Liver (tissue), 9 donors: ENCODE measurements around the gene RPS14. TPM values are rescaled to one million over a fixed set of nuclear protein-coding genes. Genes with fewer than 3 reads are reported as not detected.

Experiments
- DNase-seq: peaks from one replicate; pipeline ENCODE4 v3.0.0-alpha.2; 2017; ENCODE audit warnings: low spot score
- H3K27ac ChIP-seq, 2 donors: one replicate each; pipeline ENCODE4 v1.7.0; 2013; ENCODE audit warnings: inconsistent platforms in 2 of 2, low read length in 2 of 2, control low read depth in 1 of 2, low read depth in 1 of 2, mild to moderate bottlenecking in 1 of 2
- H3K27me3 ChIP-seq, 4 donors: one replicate each; pipeline versions ENCODE4 v1.6.1 to v1.7.0; 2013; ENCODE audit warnings: low read length in 3 of 4, inconsistent platforms in 1 of 4, mild to moderate bottlenecking in 1 of 4, moderate library complexity in 1 of 4; ENCODE audit not compliant: control insufficient read depth in 4 of 4, insufficient read depth in 4 of 4
- H3K36me3 ChIP-seq, 4 donors: one replicate each; pipeline versions ENCODE4 v1.6.1 to v1.7.0; 2013; ENCODE audit warnings: low read length in 3 of 4, mild to moderate bottlenecking in 3 of 4, low read depth in 1 of 4, moderate library complexity in 1 of 4; ENCODE audit not compliant: control insufficient read depth in 4 of 4, insufficient read depth in 3 of 4
- H3K4me1 ChIP-seq, 4 donors: one replicate each; pipeline versions ENCODE4 v1.6.1 to v1.7.0; 2013; ENCODE audit warnings: low read length in 3 of 4, mild to moderate bottlenecking in 3 of 4, moderate library complexity in 1 of 4; ENCODE audit not compliant: control insufficient read depth in 4 of 4, insufficient read depth in 4 of 4
- H3K4me3 ChIP-seq, 3 donors: one replicate each; pipeline versions ENCODE4 v1.6.1 to v1.7.0; 2013; ENCODE audit warnings: low read length in 3 of 3, control low read depth in 1 of 3, low read depth in 1 of 3, mild to moderate bottlenecking in 1 of 3
- H3K9ac ChIP-seq, 2 donors: one replicate each; pipeline ENCODE4 v1.7.0; 2013; ENCODE audit warnings: low read length in 2 of 2, mild to moderate bottlenecking in 2 of 2, moderate library complexity in 2 of 2, control low read depth in 1 of 2, low read depth in 1 of 2
- H3K9me3 ChIP-seq, 4 donors: one replicate each; pipeline versions ENCODE4 v1.6.1 to v1.7.0; 2013; ENCODE audit warnings: low read length in 3 of 4; ENCODE audit not compliant: control insufficient read depth in 4 of 4
- ATF3 ChIP-seq: IDR thresholded peaks from 2 replicates; pipeline ENCODE4 v1.6.1; 2016; ENCODE audit warnings: antibody characterized with exemption
- EGR1 ChIP-seq, 2 donors: IDR thresholded peaks; 2 replicates each; pipeline ENCODE4 v1.6.1; 2016 to 2018; ENCODE audit warnings: antibody characterized with exemption in 2 of 2, low read depth in 2 of 2
- FOXA1 ChIP-seq: IDR thresholded peaks from 2 replicates; pipeline ENCODE4 v1.6.1; 2016; ENCODE audit warnings: antibody characterized with exemption
- HNF4A ChIP-seq, 2 donors: conservative IDR thresholded peaks; 2 replicates each; pipeline ENCODE4 v1.6.1; 2016; ENCODE audit warnings: antibody characterized with exemption in 2 of 2, mild to moderate bottlenecking in 2 of 2
- JUND ChIP-seq, 2 donors: IDR thresholded peaks; 2 replicates each; pipeline ENCODE4 v1.6.1; 2016; ENCODE audit warnings: antibody characterized with exemption in 2 of 2
- NR2F2 ChIP-seq: IDR thresholded peaks from 2 replicates; pipeline ENCODE4 v1.6.1; 2016; ENCODE audit warnings: antibody characterized with exemption
- REST ChIP-seq: IDR thresholded peaks from 2 replicates; pipeline ENCODE4 v1.6.1; 2016; ENCODE audit warnings: antibody characterized with exemption, mild to moderate bottlenecking
- RXRA ChIP-seq, 2 donors: IDR thresholded peaks; 2 replicates each; pipeline ENCODE4 v1.6.1; 2017 to 2018; ENCODE audit warnings: antibody characterized with exemption in 2 of 2, mild to moderate bottlenecking in 1 of 2
- SP1 ChIP-seq: IDR thresholded peaks from 2 replicates; pipeline ENCODE4 v1.6.1; 2018; ENCODE audit warnings: antibody characterized with exemption, mild to moderate bottlenecking
- TAF1 ChIP-seq: conservative IDR thresholded peaks from 2 replicates; pipeline ENCODE4 v1.6.1; 2016; ENCODE audit warnings: antibody characterized with exemption, mild to moderate bottlenecking
- YY1 ChIP-seq: IDR thresholded peaks from 2 replicates; pipeline ENCODE4 v1.6.1; 2016; ENCODE audit warnings: antibody characterized with exemption, mild to moderate bottlenecking
- WGBS: extraction: QIAGEN DNeasy Blood & Tissue Kit; methylation state at CpG from one replicate; pipeline ENCODE4 v1.1.7; 2013; 5-methylcytosine and 5-hydroxymethylcytosine counted together
- polyA plus RNA-seq, 2 donors: library from polyadenylated mRNA; stranded (reverse) in 1 of 2; unstranded in 1 of 2; fragments of 200-250 nt in 1 of 2; fragments of >200 nt in 1 of 2; fragmentation: Nextera tagmentation in 1 of 2; extraction: Ambion mirVana in 1 of 2; gene quantifications; one replicate each; pipeline versions ENCODE4 v1.2.1 to v1.2.3, GENCODE V29; 2013 to 2015
- total RNA-seq, 2 donors: library from RNA; depleted of rRNA; stranded (reverse); fragments of >200 nt; gene quantifications; one replicate each; pipeline ENCODE4 v1.2.3, GENCODE V29; 2014
- TF ChIP-seq, protein P1 (sequence below): IDR thresholded peaks from 2 replicates; pipeline ENCODE4 v1.6.1; 2016; ENCODE audit warnings: antibody characterized with exemption
- TF ChIP-seq, protein P2 (sequence below): IDR thresholded peaks from 2 replicates; pipeline ENCODE4 v1.6.1; 2016; ENCODE audit warnings: antibody characterized with exemption
- donor health status: healthy.
- donor health status: healthy.
- donor health status: healthy.
- donor health status: healthy.
- donor health status: healthy.

RPS14 gene
- total and polyA plus RNA-seq, 4 donors = 609 to 956 (median 885) TPM

GRCh38 chr5:150452914-150453313 is 3.4 kb upstream of the RPS14 start:
- no peak for DNase-seq
- no peak overlapping the region for H3K9ac ChIP-seq
- no peaks in the 10 kb centered on the region for H3K27me3 ChIP-seq
- H3K36me3 ChIP-seq = peaks cover 0 to 2% (median under 1%) of the 10 kb centered on the region in 4 donors
- TF ChIP-seq EGR1 (IDR thresholded peaks at IDR 0.05; ENCODE audit: low read depth in 2 of 2) = no peak
- TF ChIP-seq, protein P1, sequence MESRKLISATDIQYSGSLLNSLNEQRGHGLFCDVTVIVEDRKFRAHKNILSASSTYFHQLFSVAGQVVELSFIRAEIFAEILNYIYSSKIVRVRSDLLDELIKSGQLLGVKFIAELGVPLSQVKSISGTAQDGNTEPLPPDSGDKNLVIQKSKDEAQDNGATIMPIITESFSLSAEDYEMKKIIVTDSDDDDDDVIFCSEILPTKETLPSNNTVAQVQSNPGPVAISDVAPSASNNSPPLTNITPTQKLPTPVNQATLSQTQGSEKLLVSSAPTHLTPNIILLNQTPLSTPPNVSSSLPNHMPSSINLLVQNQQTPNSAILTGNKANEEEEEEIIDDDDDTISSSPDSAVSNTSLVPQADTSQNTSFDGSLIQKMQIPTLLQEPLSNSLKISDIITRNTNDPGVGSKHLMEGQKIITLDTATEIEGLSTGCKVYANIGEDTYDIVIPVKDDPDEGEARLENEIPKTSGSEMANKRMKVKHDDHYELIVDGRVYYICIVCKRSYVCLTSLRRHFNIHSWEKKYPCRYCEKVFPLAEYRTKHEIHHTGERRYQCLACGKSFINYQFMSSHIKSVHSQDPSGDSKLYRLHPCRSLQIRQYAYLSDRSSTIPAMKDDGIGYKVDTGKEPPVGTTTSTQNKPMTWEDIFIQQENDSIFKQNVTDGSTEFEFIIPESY = no peak
- no peak for TF ChIP-seq FOXA1
- TF ChIP-seq TAF1 = no peak
- no peaks in the 10 kb centered on the region for H3K9me3 ChIP-seq
- 96% methylated on average over 4 of the region's 4 CpGs for WGBS
- no peak overlapping the region for H3K4me3 ChIP-seq
- peaks cover 0 to 15% (median 8%) of the 10 kb centered on the region in 4 donors for H3K4me1 ChIP-seq
- no peak overlapping the region for H3K27ac ChIP-seq

DNA sequence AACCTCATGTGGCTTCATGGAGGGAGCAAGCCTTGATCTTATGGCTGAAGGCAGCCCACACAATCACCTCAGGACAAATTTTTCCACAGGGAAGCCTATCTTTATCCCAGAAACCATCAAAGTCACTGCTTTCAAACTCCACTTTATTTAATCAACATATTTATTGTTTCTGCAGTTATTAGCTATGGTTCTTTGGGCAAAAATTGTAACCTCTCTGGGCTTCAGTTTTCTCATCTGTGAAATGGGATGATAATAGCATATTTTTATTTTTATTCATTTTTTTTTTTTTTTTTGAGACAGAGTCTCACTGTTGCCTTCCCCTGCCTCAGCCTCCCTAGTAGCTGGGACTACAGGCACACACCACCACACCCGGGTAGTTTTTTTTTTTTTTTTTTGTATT is 2.1 kb upstream of the RPS14 start:
- WGBS = 90% methylated on average over 1 of the region's 1 CpG
- no peaks in the 10 kb centered on the region for H3K27me3 ChIP-seq
- H3K9me3 ChIP-seq = no peaks in the 10 kb centered on the region
- no peak for DNase-seq
- no peak overlapping the region for H3K27ac ChIP-seq
- TF ChIP-seq NR2F2 = no peak
- TF ChIP-seq ATF3 = no peak
- TF ChIP-seq RXRA (IDR thresholded peaks at IDR 0.05) = no peak
- no peak for TF ChIP-seq EGR1 (IDR thresholded peaks at IDR 0.05; ENCODE audit: low read depth in 2 of 2)
- no peak for TF ChIP-seq HNF4A (conservative IDR thresholded peaks at IDR 0.05)
- no peak for TF ChIP-seq SP1
- TF ChIP-seq YY1 = no peak
- TF ChIP-seq JUND (IDR thresholded peaks at IDR 0.05) = no peak
- TF ChIP-seq, protein P2, sequence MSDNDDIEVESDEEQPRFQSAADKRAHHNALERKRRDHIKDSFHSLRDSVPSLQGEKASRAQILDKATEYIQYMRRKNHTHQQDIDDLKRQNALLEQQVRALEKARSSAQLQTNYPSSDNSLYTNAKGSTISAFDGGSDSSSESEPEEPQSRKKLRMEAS = no peak
- TF ChIP-seq TAF1 = no peak
- no peak for TF ChIP-seq REST
- TF ChIP-seq FOXA1 = no peak
- no peak overlapping the region for H3K4me3 ChIP-seq
- H3K36me3 ChIP-seq = peaks cover 3 to 15% (median 13%) of the 10 kb centered on the region in 4 donors
- no peak overlapping the region for H3K9ac ChIP-seq
- H3K4me1 ChIP-seq = peaks cover 0 to 18% (median 11%) of the 10 kb centered on the region in 4 donors
